SU-DHL-6 (cell line): ENCODE results near the gene OR10X1.

Experiments used
- CTCF ChIP-seq: fragments of 200-600 bp; sonication (generic); IDR thresholded peaks from one replicate; pipeline ENCODE4 v1.5.1; 2017; ENCODE audit warnings: antibody characterized with exemption, mild to moderate bottlenecking, low read length, moderate library complexity; ENCODE audit not compliant: insufficient read depth, poor library complexity, severe bottlenecking
- EZH2phosphoT487 ChIP-seq: fragments of 200-600 bp; sonication (generic), shearing (Covaris generic); conservative IDR thresholded peaks from 2 replicates; pipeline ENCODE4 v1.6.1; 2018; ENCODE audit warnings: mild to moderate bottlenecking, antibody characterized with exemption, low read length, moderate library complexity, mixed read lengths

GRCh38 chr1:158563853-158564252, 15.8 kb downstream of the OR10X1 start:
- TF ChIP-seq CTCF, result no peak
- no peak for TF ChIP-seq EZH2phosphoT487
